M059J (cell line): ENCODE data around the gene CERK. TPM values are rescaled to one million over a fixed set of nuclear protein-coding genes. Genes with fewer than 3 reads are reported as not detected.
A peak's percentile ranks its signal among the peaks of the same experiment; 100 is the strongest.
"Not testable (repeated sequence)": the region's sequence is repeated elsewhere in the genome, so short reads cannot be mapped to it uniquely, and the experiment has no call there.

Experiments used
- DNase-seq: peaks from one replicate; pipeline ENCODE4 v3.0.0-alpha.2; 2012; ENCODE audit warnings: low read depth
- total RNA-seq: library from RNA; depleted of rRNA; stranded (reverse); fragments of >200 nt; shearing (Covaris generic); gene quantifications from 2 replicates; pipeline ENCODE4 v1.2.3, GENCODE V29; 2014

The CERK gene
- total RNA-seq, 1 experiment from 2014 or later: 22.8 TPM

GRCh38 chr22:46748908-46749675, 11.0 kb upstream of the CERK start:
- DNase-seq: peak; percentile 32

GRCh38 chr22:46748206-46748907, 10.3 kb upstream of the CERK start:
- DNase-seq: no peak

- no peak for DNase-seq
Observed at GRCh38 chr22:46747646-46748045, 9.6 kb upstream of the CERK start.

- DNase-seq: no peak
Observed at GRCh38 chr22:46746620-46747019, 8.6 kb upstream of the CERK start.

- DNase-seq: no peak
Observed at GRCh38 chr22:46746192-46746591, 8.1 kb upstream of the CERK start.

GRCh38 chr22:46744581-46744980, 6.5 kb upstream of the CERK start:
- no peak for DNase-seq

- DNase-seq: peak; percentile 40
Observed at GRCh38 chr22:46742576-46743221, 4.6 kb upstream of the CERK start.

- no peak for DNase-seq
Observed at GRCh38 chr22:46741974-46742519, 4.0 kb upstream of the CERK start.

- DNase-seq: no peak
Observed at GRCh38 chr22:46740910-46741780, 3.1 kb upstream of the CERK start.

- DNase-seq: peak; percentile 85
Observed at GRCh38 chr22:46739094-46739870, 1.2 kb upstream of the CERK start.

GRCh38 chr22:46738647-46739093, 618 bp upstream of the CERK start:
- DNase-seq: no peak

- peak; percentile 21 for DNase-seq
Observed at GRCh38 chr22:46737105-46737975, 712 bp downstream of the CERK start.

GRCh38 chr22:46736705-46737104, 1.3 kb downstream of the CERK start:
- DNase-seq: no peak

- no peak for DNase-seq
Observed at GRCh38 chr22:46735747-46736608, 2.1 kb downstream of the CERK start.

- no peak for DNase-seq
Observed at GRCh38 chr22:46734830-46735453, 3.1 kb downstream of the CERK start.

GRCh38 chr22:46734213-46734722, 3.8 kb downstream of the CERK start:
- not testable (repeated sequence) for DNase-seq

GRCh38 chr22:46732513-46732912, 5.5 kb downstream of the CERK start:
- no peak for DNase-seq

- no peak for DNase-seq
Observed at GRCh38 chr22:46732041-46732379, 6.0 kb downstream of the CERK start.
